HG03060 (cell line): ENCODE data around the gene AHNAK2.
"Not testable (repeated sequence)": the region's sequence is repeated elsewhere in the genome, so short reads cannot be mapped to it uniquely, and the experiment has no call there.

Experiments
- ATAC-seq: cut with Tn5 transposase; IDR thresholded peaks from one replicate; pipeline ENCODE4 v1.9.1; 2021; ENCODE audit warnings: low read depth, moderate number of reproducible peaks; ENCODE audit not compliant: unreplicated experiment

The AHNAK2 gene

GRCh38 chr14:104956290-104956890 lies 21.8 kb downstream of the AHNAK2 start:
- no peak for ATAC-seq

- ATAC-seq = no peak
Observed at GRCh38 chr14:104955396-104955770, 22.8 kb downstream of the AHNAK2 start.

GRCh38 chr14:104954746-104955395 lies 23.3 kb downstream of the AHNAK2 start:
- ATAC-seq = no peak

GRCh38 chr14:104953896-104954656 lies 24.1 kb downstream of the AHNAK2 start:
- ATAC-seq = no peak

- ATAC-seq = no peak
Observed at GRCh38 chr14:104953097-104953496, 25.1 kb downstream of the AHNAK2 start.

GRCh38 chr14:104951863-104952657 lies 26.1 kb downstream of the AHNAK2 start:
- ATAC-seq = not testable (repeated sequence)

- ATAC-seq = not testable (repeated sequence)
Observed at GRCh38 chr14:104950701-104951100, 27.5 kb downstream of the AHNAK2 start.

- no peak for ATAC-seq
Observed at GRCh38 chr14:104950021-104950420, 28.2 kb downstream of the AHNAK2 start.

GRCh38 chr14:104949406-104949955 lies 28.7 kb downstream of the AHNAK2 start:
- ATAC-seq = not testable (repeated sequence)

GRCh38 chr14:104948736-104949031 lies 29.5 kb downstream of the AHNAK2 start:
- no peak for ATAC-seq

- not testable (repeated sequence) for ATAC-seq
Observed at GRCh38 chr14:104947881-104948735, 30.1 kb downstream of the AHNAK2 start.

- ATAC-seq = not testable (repeated sequence)
Observed at GRCh38 chr14:104947201-104947600, 31.0 kb downstream of the AHNAK2 start.

- not testable (repeated sequence) for ATAC-seq
Observed at GRCh38 chr14:104945986-104946965, 31.9 kb downstream of the AHNAK2 start.

GRCh38 chr14:104945266-104945665 lies 32.9 kb downstream of the AHNAK2 start:
- ATAC-seq = not testable (repeated sequence)

- not testable (repeated sequence) for ATAC-seq
Observed at GRCh38 chr14:104944436-104945205, 33.6 kb downstream of the AHNAK2 start.

- ATAC-seq = not testable (repeated sequence)
Observed at GRCh38 chr14:104944016-104944308, 34.2 kb downstream of the AHNAK2 start.

- not testable (repeated sequence) for ATAC-seq
Observed at GRCh38 chr14:104943216-104944015, 34.8 kb downstream of the AHNAK2 start.
